D721Med (cell line): ENCODE data around the gene NRDE2.

Source experiments
- DNase-seq: peaks from one replicate; pipeline ENCODE4 v3.0.0; 2011; ENCODE audit warnings: low spot score; ENCODE audit not compliant: insufficient read length
- FAIRE-seq: peaks from 2 replicates; lab custom pipeline; 2011; peaks lifted over from hg19 to GRCh38; lab: Jason Lieb, UNC
- TF ChIP-seq, protein P1 (sequence below): IDR thresholded peaks from 2 replicates; pipeline ENCODE4 v1.5.1; 2012; ENCODE audit warnings: mild to moderate bottlenecking, control low read depth; ENCODE audit not compliant: insufficient read depth; ENCODE audit errors: missing control alignments

The NRDE2 gene

DNA sequence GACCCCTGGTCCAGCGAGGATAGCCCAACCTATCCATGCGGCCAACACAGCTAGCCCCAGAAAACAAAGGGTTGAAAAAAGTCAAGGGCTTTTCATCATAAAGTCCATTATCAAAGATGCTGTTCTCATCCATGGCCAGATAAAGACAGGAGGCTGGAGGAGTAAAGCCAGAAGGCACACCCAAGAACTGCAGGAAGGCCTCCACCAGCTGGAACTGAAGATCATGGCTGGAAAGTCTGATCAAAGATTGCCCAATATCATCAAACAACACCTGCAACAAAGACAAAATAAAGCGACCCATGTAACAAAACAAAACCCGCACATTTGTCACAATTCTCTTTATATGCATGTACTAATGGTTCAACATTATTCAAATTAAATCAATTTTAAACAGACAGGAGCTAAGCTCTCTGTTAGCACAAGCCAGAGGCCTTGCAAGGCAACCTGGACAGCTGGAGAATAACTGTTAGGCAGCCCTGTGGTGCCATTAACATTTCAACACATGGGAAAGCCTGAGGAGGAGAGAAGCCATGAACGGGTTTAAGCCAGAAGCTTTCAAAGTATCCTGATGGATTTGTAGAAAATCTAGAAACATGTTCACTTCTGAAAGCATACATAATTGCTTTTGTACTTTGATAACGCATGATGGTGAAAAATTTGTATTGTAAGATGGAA is 41.3 kb downstream of the NRDE2 start:
- TF ChIP-seq, protein P1, sequence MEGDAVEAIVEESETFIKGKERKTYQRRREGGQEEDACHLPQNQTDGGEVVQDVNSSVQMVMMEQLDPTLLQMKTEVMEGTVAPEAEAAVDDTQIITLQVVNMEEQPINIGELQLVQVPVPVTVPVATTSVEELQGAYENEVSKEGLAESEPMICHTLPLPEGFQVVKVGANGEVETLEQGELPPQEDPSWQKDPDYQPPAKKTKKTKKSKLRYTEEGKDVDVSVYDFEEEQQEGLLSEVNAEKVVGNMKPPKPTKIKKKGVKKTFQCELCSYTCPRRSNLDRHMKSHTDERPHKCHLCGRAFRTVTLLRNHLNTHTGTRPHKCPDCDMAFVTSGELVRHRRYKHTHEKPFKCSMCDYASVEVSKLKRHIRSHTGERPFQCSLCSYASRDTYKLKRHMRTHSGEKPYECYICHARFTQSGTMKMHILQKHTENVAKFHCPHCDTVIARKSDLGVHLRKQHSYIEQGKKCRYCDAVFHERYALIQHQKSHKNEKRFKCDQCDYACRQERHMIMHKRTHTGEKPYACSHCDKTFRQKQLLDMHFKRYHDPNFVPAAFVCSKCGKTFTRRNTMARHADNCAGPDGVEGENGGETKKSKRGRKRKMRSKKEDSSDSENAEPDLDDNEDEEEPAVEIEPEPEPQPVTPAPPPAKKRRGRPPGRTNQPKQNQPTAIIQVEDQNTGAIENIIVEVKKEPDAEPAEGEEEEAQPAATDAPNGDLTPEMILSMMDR: no peak
- no peak for DNase-seq
- FAIRE-seq: no peak

DNA sequence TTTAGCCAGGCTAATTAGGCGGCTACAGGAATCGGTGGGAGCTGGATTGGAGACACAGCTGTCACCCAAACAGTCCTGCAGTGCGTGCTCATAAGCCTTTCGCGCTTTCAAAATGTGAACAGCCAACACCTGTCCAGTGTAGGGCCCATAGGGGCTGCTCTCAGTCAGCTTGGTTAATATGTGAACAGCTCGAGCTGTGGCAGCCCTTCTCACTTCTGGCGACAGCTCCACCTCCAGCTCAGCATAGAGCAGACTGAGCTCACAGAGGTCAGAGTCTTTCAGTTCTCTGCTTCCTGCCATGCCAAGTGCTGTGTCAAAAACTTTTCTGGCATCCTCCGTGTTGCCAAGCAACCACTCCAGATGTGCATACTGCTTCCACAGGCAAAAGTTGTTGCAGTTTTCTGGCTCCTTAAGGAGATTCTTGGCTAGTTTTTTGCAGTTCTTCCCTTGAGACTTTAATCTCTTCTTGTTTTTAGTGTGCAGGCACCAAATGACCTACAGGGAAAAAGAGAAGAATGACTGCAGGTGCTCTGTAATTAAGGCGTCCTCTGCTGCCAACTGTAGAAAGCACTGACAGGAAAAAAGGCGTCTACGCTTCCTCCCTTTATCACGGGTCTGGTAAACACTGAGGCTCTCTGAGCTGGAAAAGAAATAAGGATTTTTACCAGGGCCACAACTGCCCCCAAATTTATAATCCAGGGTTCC is 42.9 kb downstream of the NRDE2 start:
- FAIRE-seq (no peak), DNase-seq (no peak)

DNA sequence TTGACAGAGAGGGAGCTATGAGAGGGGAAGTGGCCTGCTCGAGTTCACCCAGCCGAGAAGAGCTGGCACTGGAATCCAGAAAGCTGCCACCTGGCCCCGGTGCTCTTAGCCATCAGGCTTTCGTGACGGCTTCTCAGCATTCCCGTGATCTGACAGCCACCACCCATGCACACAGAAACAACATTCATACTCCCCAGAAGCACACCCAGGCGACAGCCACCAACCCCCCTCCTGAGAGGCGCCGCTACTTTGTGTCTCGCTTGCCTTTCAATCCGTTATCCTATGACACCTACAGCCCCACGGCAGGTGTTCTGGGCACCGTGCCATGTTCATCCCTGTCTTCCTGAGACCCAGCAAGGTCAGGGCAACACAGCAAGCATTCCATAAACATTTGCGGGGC is 44.0 kb downstream of the NRDE2 start:
- DNase-seq: no peak
- no peak for FAIRE-seq
- TF ChIP-seq, protein P1: no peak

More for the DNA sequence above, 42.9 kb downstream of the NRDE2 start:
- TF ChIP-seq, protein P1: no peak

DNA sequence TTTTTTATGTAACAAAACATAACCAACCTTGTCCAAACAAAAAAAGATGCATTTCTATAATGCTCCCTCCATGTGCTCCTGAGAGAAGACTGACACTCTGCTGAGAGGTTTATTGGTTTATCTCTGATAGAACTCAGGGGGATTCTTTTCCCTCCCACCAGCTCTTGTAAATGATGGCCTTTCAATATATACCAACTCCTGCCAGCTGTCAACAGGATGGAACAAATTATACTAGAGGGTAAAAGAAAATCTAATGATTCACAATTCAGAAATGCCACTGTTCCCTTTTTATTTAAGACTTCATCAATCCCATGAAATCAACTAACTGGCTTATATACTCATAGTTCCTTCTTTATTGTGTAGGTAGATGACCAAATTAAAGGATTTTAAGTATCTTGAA is 50.0 kb downstream of the NRDE2 start:
- TF ChIP-seq, protein P1: no peak
- no peak for FAIRE-seq
- DNase-seq: no peak

DNA sequence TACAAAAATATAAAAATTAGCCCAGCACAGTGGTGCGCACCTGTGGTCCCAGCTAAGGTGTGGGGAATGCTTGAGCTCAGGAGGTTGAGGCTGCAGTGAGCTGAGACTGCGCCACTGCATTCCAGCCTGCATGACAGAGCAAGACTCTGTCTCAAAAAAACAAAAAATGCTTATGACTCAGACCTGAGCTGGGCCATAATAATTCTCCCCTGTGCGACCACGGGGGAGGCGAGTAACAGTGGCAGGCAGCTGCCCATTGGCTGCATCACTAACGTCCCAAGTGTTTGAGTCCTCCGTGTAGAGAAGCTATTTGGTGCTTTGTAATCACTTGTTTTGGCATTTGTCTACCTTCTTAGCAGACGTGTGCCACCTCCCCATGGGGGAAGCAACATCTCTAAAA is 50.5 kb downstream of the NRDE2 start:
- DNase-seq: no peak
- TF ChIP-seq, protein P1: no peak
- no peak for FAIRE-seq

DNA sequence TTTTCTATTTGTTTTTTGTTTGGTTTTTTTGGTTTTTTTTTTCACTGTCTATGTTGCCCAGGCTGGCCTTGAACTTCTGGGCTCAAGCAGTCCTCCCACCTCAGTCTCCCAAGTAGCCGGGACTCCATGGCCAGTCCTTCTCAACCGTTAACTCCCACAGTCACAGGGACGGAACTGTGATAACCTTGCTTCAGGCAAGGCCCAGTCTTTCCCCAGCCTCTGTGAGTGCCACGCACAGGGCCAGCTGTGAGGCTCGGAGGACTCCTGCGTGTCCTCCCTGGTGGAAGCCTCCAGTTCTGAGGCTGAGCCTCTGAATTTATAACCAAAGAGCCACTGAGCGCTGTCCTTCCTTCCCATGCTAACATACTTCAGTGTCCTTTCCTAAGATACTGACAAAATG is 51.6 kb downstream of the NRDE2 start:
- FAIRE-seq (no peak), DNase-seq (no peak)
- TF ChIP-seq, protein P1: no peak
